HG03521 (cell line): Measurements from ENCODE around the gene ENTPD6.

Experiments used
- ATAC-seq: cut with Tn5 transposase; IDR thresholded peaks from one replicate; pipeline ENCODE4 v1.9.1; 2021; ENCODE audit warnings: mild to moderate bottlenecking, moderate library complexity; ENCODE audit not compliant: unreplicated experiment

ENTPD6 gene

DNA sequence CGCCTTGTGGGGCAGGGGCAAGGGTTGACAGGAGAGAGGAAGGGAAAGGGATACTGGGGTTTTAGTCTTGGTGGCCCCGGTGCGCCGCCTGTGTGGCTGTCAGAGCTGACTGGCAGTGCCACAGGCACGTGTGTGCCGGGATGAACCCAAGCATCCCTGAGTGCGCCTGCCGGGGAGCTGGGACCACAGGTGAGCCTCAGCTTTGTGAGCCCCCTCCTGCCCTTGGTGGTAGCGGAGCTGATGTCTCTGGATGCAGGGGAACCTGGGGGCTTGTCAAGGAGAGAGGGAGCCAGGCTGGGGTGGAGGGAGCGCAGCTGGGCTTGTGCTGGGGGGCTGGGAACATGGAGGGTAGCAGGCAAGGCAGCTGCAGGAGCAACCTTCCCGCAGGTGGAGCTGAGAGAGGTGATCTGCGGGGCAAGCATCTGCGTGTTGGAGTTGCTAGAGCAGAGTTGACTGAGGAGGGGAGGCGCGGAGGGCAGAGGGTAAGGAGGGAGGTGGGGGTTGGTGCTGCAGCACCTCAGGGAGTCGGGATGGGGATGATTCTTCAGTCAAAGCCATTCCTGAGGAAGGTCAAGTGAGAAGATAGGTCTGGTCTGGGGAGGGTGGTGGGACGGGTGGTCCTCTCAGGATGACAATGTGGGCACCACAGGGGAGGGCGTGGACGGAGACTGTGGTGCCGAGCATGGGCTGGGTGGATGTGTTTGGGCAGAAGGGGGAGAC, 80.5 kb downstream of the ENTPD6 start:
- no peak for ATAC-seq
